K562 (cell line): ENCODE data around the gene GHRH. TPM values are rescaled to one million over a fixed set of nuclear protein-coding genes. Genes with fewer than 3 reads are reported as not detected.

Source experiments
- ARID3A ChIP-seq: IDR thresholded peaks from 2 replicates; pipeline ENCODE4 v1.6.1; 2012; ENCODE audit warnings: low read depth, low read length, improper control_type of control experiment, borderline replicate concordance
- CREB5 ChIP-seq: fragments of 250-450 bp; sonication (Bioruptor Pico); IDR thresholded peaks from 2 replicates; pipeline ENCODE4 v1.5.0; 2020; ENCODE audit warnings: mild to moderate bottlenecking
- NFATC3 ChIP-seq: fragments of 450-650 bp; IDR thresholded peaks from 2 replicates; pipeline ENCODE4 v1.6.1; 2017; ENCODE audit warnings: mild to moderate bottlenecking
- NFRKB ChIP-seq: fragments of 450-650 bp; IDR thresholded peaks from 2 replicates; pipeline ENCODE4 v1.6.1; 2016; ENCODE audit warnings: low read depth
- PATZ1 ChIP-seq: fragments of 250-450 bp; sonication (Bioruptor Pico); IDR thresholded peaks from 2 replicates; pipeline ENCODE4 v1.5.0; 2020; ENCODE audit warnings: mild to moderate bottlenecking, borderline replicate concordance
- POLR3A ChIP-seq: IDR thresholded peaks from 2 replicates; pipeline ENCODE4 v1.6.1; 2011; ENCODE audit warnings: borderline replicate concordance, mild to moderate bottlenecking, moderate library complexity; ENCODE audit not compliant: insufficient read length, insufficient read depth; ENCODE audit errors: extremely low read depth
- VEZF1 ChIP-seq: fragments of 200-800 bp; sonication (Bioruptor generic); IDR thresholded peaks from 2 replicates; pipeline ENCODE4 v1.6.1; 2017; ENCODE audit warnings: missing genetic modification characterization, missing compliant biosample characterization
- ZBTB40 ChIP-seq, 2 experiments: fragments of 450-650 bp in 1 of 2; sonication (generic) in 1 of 2; formaldehyde crosslinking in 1 of 2; IDR thresholded peaks; 2 replicates each; pipeline versions ENCODE4 v1.7.1 to v1.9.0; 2016 to 2022; ENCODE audit warnings: inconsistent platforms in 1 of 2, mild to moderate bottlenecking in 1 of 2, missing genetic modification reagents in 1 of 2
- polyA plus RNA-seq, 8 experiments: library from polyadenylated mRNA; depleted of rRNA in 4 of 8; stranded (reverse) in 5 of 8; unstranded in 3 of 8; fragments of >200 nt; fragmentation: Nextera tagmentation in 2 of 8; fragmentation: Illumina TruSeq in 1 of 8; extraction: Ambion mirVana in 2 of 8; extraction: Trizol in 1 of 8; gene quantifications; 2 replicates each; pipeline versions ENCODE4 v1.2.1 to v1.2.3, GENCODE V29; 2011 to 2014; ENCODE audit warnings: inconsistent platforms in 1 of 8, missing spikeins in 1 of 8
- total RNA-seq, 7 experiments: library from RNA; depleted of rRNA in 6 of 7; stranded (reverse); fragments of >200 nt in 6 of 7; fragmentation: Illumina TruSeq in 2 of 7; extraction: Trizol in 2 of 7; gene quantifications; 2 replicates each; pipeline versions ENCODE4 v1.2.1 to v1.2.3, GENCODE V29; 2011 to 2021; ENCODE audit warnings: low replicate concordance in 1 of 7

The GHRH gene
- total and polyA plus RNA-seq, 9 of the 15 experiments (the other 6 are each of a cell fraction or from before 2014, with no cell fraction given), result not detected

- TF ChIP-seq ARID3A (0 out of 2 replicates have a peak, but pooled peaks have one; percentile 11), VEZF1 (CRISPR knock-in tag) (no peak), CREB5 (CRISPR knock-in tag) (no peak), POLR3A (no peak), NFATC3 (no peak), NFRKB (peak; percentile 39; the same call in 1 of the 2 replicates), PATZ1 (CRISPR knock-in tag) (no peak), ZBTB40 (IDR thresholded peaks at IDR 0.05) (no peak), ZBTB40 (CRISPR knock-in tag; IDR thresholded peaks at IDR 0.05) (no peak)
Measured at GRCh38 chr20:37299718-37300528, 38.3 kb upstream of the GHRH start (continued).
